ENCODE results near the gene TTC16. TPM values are rescaled to one million over a fixed set of nuclear protein-coding genes. Genes with fewer than 3 reads are reported as not detected.

TTC16 gene
- total RNA-seq, 1 donor from 2014 or later, result 1.3 TPM

DNA sequence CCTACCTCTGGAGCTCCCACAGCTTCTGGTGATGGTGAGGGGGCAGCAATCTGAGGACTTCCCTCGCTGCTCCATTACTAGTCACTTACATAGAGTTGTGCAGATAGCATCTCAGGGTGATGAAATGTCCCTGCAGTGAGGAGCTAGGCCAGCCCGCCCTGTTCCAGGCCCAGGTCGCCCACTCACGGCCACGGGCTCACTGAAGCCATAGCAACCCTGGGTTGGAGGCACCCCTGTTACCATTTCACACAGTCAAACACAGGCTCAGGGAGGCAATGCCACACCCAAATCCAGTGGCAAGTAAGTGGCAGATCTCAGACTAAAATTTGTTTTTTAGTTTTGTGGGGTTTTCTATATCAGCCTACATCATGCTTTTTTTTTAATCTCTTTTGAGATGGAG, 43.0 kb downstream of the TTC16 start:
- H3K27ac ChIP-seq, result peak overlapping the region; percentile 89
- no peak for ATAC-seq
- H3K4me1 ChIP-seq, result peaks cover 38% of the 10 kb centered on the region
- intact Hi-C loops (cut with DNase I), result no loop called here
- peaks cover 43% of the 10 kb centered on the region for H3K36me3 ChIP-seq
- no peak for DNase-seq
- H3K4me3 ChIP-seq, result peak overlapping the region; percentile 51
- H3K27me3 ChIP-seq (ENCODE audit: low read depth), result peaks cover 9% of the 10 kb centered on the region
- no peaks in the 10 kb centered on the region for H3K9me3 ChIP-seq
- no peak for TF ChIP-seq CTCF (IDR thresholded peaks at IDR 0.05)

GRCh38 chr9:127761061-127761460, 45.2 kb downstream of the TTC16 start:
- intact Hi-C loops (cut with DNase I), result no loop called here
- no peak for DNase-seq
- Histone ChIP-seq H3K27ac (peak overlapping the region; percentile 89), H3K36me3 (peaks cover 35% of the 10 kb centered on the region), H3K4me3 (peak overlapping the region; percentile 51), H3K27me3 (ENCODE audit: low read depth) (no peaks in the 10 kb centered on the region), H3K4me1 (peaks cover 42% of the 10 kb centered on the region), H3K9me3 (no peaks in the 10 kb centered on the region)
- TF ChIP-seq CTCF (IDR thresholded peaks at IDR 0.05), result no peak
- ATAC-seq, result no peak

GRCh38 chr9:127761491-127761956, 45.6 kb downstream of the TTC16 start:
- Histone ChIP-seq H3K27me3 (ENCODE audit: low read depth) (no peaks in the 10 kb centered on the region), H3K4me1 (peaks cover 45% of the 10 kb centered on the region), H3K36me3 (peaks cover 35% of the 10 kb centered on the region), H3K27ac (peak overlapping the region; percentile 89), H3K4me3 (peak overlapping the region; percentile 51), H3K9me3 (no peaks in the 10 kb centered on the region)
- intact Hi-C loops (cut with DNase I), result no loop called here
- TF ChIP-seq CTCF (IDR thresholded peaks at IDR 0.05), result no peak
- ATAC-seq, result no peak
- no peak for DNase-seq

- H3K36me3 ChIP-seq, result peaks cover 41% of the 10 kb centered on the region
- intact Hi-C loops (cut with DNase I), result no loop called here
- ATAC-seq (peak; percentile 66 to 72), DNase-seq (peak; percentile 70)
- no peak for TF ChIP-seq CTCF (IDR thresholded peaks at IDR 0.05)
- peak overlapping the region; percentile 51 for H3K4me3 ChIP-seq
- no peaks in the 10 kb centered on the region for H3K27me3 ChIP-seq (ENCODE audit: low read depth)
- H3K27ac ChIP-seq, result peak overlapping the region; percentile 89
- H3K4me1 ChIP-seq, result peaks cover 51% of the 10 kb centered on the region
- H3K9me3 ChIP-seq, result no peaks in the 10 kb centered on the region
Observed at GRCh38 chr9:127762111-127762676, 46.3 kb downstream of the TTC16 start.

DNA sequence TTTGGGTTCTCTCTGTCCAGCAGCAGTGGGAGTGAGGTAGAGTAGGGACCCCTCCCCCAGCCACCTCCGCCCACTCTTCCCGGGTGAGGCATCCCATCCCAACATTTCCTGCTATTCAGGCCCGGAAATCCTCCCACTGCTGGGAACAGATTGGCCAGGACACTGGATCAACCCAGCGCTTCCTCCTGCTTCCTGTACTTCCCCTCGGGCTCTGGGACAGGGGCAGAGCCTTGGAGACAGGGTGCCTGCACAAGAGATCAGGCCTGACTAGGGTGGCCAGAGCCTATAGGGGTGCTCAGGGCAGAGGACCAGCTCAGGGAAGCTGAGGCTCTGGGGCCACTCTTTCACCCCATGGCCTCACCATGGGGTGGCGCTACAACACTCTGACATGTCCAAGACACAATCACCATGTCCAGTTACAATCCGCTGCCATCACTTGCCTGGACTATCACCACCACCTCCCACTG, 48.1 kb downstream of the TTC16 start:
- peak; percentile 69 to 77 for ATAC-seq
- TF ChIP-seq CTCF (IDR thresholded peaks at IDR 0.05), result peak; percentile 57
- intact Hi-C loops (cut with DNase I), result no loop called here
- Histone ChIP-seq H3K36me3 (peaks cover 31% of the 10 kb centered on the region), H3K27ac (peak overlapping the region; percentile 89), H3K4me3 (no peak overlapping the region), H3K9me3 (no peaks in the 10 kb centered on the region), H3K4me1 (peaks cover 66% of the 10 kb centered on the region), H3K27me3 (ENCODE audit: low read depth) (no peaks in the 10 kb centered on the region)
- peak; percentile 76 for DNase-seq

All from lower lobe of right lung (tissue), 2 donors.